NCI-H1417 (cell line): Measurements from ENCODE around the gene SCEL.
"Not testable (repeated sequence)": the region's sequence is repeated elsewhere in the genome, so short reads cannot be mapped to it uniquely, and the experiment has no call there.

Experiments used
- DNase-seq, 3 experiments: peaks; one replicate each; lab custom pipeline; 2025; lab: John Stamatoyannopoulos, UW

SCEL gene

DNA sequence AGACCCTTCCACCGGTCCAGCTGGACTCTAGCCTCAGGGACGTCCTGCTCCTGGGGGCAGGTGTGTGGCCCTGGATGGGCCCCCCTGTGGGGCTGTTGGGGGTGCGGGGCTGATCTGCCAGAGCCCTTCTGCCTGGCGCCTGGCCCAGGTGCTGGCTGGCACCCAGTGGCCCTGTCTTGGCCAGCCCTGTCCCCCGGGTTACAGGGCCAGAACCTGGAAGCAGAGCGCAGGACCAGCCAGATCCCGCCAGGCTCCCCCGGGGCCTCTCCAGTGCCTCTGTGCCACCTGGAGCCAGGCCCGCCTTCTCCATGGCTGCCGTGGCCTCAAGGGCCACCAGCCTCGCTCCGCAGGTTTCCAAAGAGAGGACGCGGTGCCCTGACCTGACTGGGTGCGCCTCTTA is 127.3 kb downstream of the SCEL start:
- not testable (repeated sequence) for DNase-seq

DNA sequence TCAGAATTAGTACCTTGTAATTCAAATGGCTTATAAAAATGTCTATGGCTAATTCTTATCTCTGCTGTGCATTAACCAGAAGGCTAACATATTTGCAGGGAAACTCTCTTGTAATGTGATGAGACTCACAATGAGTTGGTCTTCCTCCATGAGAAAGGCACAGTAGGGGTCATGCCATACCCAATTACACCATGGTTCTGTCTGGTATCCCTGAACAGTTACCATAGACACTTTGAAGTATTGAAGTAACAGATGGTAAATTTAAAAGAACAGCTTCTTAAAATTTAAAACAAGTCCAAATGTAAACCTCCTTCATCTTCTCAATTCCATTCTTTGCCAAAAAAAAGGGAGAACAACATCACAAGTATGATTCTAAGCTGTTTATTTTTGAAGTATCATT is 139.3 kb downstream of the SCEL start:
- DNase-seq: no peak

DNA sequence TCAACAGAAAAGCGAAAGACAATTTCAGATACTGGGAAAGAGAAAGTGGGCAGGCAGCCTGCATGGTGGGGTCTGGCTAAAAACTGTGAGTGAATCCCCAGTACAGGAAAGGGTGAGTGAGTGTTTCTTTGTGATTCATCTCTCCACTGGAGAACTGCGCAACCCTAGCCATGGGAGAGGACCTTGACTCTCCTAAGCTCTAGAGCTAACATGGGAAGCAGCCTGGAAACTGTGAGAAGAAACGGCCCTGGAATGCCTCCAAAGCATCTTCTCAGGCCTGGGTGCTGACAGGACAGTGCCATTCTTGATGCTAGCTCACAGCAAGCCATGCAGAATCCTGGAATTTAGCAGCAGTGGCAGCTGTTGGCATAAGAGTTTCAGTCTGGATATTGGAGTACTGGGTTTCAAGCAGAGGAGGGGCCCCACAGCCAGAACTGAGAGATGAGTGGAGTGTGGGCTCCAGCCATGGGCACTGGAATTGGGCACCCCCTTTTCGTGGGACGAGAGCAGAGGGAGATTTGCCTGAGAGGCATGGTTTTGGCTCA is 143.3 kb downstream of the SCEL start:
- no peak for DNase-seq

DNA sequence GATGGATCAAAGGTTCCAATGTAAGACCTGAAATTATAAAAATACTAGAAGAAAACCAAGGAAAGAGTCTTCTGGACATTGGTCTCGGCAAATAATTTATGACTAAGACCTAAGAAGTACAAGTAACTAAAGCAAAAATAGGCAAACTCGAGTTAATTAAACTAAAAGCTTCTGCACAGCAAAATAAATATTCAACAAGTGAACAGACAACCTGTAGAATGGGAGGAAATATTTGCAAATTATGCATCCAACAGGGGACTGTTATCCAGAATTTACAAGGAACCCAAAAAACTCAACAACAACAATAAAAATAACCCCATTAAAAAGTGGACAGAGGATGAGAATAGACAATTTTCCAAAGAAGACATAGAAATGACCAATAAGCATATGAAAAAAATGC is 152.3 kb downstream of the SCEL start:
- no peak for DNase-seq

DNA sequence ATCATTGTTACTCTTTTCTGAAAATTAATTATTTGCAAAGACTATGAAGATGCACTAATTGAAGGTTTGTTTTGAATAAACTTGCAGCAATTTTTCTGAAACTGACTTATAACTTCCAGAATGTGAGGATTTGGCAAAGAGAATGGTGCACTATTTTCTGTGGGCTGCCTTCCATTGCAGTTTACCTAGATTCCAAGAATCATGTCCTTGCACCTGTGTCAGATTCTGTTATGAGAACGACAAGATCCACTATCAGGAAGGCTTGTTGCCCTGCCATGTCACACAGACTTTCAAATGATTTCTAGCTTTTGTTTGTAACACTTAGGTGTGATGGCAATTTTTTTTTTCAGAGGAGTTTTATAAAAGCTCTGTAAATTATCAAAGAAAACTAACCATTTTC is 156.4 kb downstream of the SCEL start:
- no peak for DNase-seq

DNA sequence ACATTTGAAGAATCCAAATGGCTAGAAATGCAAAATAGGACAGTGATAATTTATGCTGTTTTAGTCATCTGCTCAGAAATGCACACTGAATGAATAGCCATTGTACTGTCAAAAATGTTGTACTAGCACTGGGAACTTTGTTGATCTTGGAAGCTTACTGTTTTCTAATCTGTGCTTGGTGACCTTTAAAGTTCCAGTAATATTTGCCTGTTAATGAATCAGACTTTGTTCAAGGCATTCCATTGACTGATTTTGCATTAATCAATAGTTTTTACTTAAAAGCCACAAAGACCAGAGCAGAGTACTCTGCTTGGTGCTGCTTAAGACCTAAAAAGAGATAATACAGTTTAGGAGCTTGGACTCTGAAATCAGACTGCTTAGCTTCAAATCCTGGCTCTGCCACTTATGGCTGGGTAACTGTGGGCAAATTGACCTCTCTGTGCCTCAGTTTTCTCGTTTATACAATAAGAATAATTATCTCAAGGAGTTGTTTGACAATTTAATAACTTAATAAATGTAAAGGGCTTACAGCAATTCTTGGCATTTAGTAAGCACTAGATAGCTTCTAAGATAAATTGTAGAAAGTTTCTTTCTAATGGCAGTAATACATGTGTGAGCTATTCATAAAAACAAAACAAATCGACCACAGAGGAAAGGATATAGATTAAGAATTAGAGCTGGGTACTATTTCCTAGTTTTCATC is 157.4 kb downstream of the SCEL start:
- no peak for DNase-seq

DNA sequence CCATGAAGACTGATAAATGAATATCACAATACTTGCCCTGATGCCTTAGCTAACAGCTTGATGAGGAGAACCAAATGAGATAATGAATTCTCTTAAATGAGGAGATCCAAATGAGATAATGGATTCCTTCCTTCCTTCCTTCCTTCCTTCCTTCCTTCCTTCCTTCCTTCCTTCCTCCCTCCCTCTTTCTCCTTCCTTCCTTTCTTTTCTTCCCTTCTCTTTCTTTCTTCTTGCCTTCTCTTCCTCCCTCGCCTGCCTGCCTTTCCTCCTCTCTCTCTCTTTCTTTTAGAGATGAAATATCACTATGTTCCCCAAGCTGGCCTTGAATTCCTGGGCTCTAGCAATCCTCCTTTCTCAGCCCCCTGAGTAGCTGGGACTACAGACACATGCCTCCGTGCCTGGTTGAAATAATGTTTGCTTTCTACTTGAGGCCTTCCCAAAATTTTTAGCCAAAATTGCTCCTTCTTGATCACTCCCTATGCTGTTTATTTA is 158.0 kb downstream of the SCEL start:
- DNase-seq: no peak
